ENCODE results near the gene TSPAN9.

TSPAN9 gene

GRCh38 chr12:3275171-3276041 lies 198.2 kb downstream of the TSPAN9 start:
- DNase-seq (ENCODE audit: low read depth in 2 of 2), result peak; percentile 63 to 77

GRCh38 chr12:3276226-3276625 lies 199.0 kb downstream of the TSPAN9 start:
- DNase-seq (ENCODE audit: low read depth in 2 of 2), result no peak

DNA sequence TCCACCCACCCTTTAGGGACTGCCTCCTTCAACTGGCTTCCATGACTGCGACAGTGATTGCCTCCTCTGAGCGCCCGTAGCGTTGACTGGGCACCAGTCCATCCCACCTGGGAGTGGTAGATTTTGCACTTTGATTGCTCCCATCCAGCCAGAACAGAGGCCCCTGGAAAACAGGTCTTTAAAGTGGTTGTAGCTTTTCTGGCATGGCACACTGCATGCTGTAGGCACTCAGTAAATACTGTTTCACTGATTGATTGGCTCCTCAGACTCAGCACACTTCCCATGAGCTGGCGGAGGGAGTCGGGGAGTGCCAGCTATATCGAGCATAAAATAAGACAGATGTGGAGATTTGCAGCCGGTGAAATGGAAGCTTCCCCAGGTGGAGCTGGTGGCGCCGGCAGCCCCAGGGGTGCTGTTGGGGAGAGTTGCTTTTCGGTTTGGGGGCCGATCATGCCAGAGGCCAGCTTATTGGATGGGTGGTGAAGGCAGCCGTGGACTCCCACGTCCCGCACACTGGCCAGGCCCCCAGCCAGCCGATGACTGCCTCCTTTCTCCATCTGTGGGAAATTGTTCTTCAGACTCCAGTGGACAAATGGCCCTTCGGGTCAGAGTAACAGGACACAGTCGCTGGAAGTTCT lies 200.2 kb downstream of the TSPAN9 start:
- DNase-seq (ENCODE audit: low read depth in 2 of 2), result no peak

- DNase-seq (ENCODE audit: low read depth in 2 of 2), result no peak
Observed at GRCh38 chr12:3278681-3279414, 201.7 kb downstream of the TSPAN9 start.

DNA sequence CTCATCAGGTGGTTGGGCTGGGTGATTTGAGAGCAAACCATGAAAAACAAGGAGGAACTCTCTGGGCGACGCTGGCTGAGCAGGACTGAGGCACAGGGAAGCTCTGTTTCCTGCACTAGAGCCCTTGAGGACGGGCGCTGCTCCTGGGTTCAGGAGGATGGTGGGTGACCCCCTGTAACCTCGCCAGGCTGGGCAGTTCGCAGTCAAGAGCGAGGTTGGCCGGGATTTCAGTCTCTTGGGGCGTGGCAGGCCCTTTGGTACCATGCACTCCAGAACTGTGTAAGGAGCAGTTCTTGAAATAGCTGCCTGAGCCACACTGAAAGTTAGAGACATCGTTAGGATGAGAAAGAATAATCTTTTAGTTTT lies 202.2 kb downstream of the TSPAN9 start:
- DNase-seq (ENCODE audit: low read depth in 2 of 2), result no peak

DNA sequence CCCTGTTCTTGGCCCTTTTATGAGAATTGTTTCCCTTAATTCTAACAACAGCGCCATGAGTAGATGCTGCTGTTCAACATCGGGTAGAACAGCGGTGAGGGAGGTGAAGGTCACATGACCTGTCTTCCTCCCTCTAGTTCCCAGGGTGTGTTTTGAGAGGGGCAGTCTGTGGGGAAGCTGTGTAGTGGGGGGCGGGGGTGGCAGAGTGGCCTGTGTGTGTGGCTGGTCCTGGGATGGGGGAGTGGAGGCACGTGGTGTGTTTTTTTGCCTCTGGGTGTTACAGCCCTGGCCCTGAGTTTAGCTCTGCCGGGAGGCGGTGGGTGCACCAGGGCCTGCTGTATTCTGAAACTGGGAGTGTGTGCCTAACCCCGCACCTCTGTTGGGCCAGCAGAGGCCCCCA lies 202.7 kb downstream of the TSPAN9 start:
- no peak for DNase-seq (ENCODE audit: low read depth in 2 of 2)

DNA sequence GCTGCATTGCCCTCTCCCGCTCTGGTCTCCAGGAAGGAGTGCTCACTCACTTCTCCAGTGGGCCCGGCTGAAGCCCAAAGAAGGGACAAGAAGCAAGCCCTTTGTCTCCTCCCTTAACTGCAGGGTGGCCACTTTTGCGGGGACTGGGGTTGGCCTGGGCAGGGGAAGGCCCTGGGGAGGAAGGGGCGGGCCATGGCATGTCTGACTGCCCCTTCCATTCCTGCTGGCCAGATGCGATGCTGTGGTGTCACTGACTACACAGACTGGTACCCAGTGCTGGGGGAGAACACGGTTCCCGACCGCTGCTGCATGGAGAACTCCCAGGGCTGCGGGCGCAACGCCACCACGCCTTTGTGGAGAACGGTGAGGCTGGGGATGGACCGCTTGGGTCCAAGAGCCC lies 203.8 kb downstream of the TSPAN9 start:
- DNase-seq (ENCODE audit: low read depth in 2 of 2), result no peak

DNA sequence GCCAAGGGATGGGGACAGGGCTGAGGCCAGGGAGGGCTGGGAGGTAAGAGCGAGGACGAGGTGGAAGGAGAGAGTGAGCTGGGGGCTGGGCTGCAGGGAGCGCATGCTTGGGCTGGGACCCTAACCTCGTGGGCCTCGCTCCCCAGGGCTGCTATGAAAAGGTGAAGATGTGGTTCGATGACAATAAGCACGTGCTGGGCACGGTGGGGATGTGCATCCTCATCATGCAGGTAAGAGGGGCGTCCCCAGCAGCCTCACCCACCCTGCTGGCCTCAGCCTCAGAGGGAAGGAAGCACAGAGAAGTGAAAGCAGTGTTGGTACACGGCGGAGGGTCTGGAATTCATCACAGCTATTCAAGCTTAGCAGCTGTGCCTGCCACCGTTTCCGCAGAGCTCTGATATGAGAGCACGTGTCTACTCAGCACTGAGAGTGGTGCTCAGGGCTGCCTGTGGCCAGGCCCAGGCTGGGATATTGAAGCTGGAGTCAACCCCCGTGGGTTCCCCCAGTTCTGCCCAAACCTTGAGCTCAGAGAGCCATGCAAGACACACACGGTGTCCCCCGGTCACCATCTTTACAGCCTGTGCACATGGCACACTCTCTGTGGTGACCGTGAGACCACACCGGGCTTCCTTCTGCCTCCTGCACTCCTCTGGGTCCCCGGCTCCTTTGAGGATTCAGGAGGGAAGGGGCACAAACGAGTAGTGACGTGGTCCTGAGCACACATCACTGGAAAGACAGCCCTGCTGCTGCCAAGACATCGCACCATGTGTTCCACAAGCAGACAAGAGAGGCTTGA lies 204.6 kb downstream of the TSPAN9 start:
- no peak for DNase-seq (ENCODE audit: low read depth in 2 of 2)

GRCh38 chr12:3282384-3282670 lies 205.1 kb downstream of the TSPAN9 start:
- no peak for DNase-seq (ENCODE audit: low read depth in 2 of 2)

- no peak for DNase-seq (ENCODE audit: low read depth in 2 of 2)
Observed at GRCh38 chr12:3283137-3283680, 206.0 kb downstream of the TSPAN9 start.

DNA sequence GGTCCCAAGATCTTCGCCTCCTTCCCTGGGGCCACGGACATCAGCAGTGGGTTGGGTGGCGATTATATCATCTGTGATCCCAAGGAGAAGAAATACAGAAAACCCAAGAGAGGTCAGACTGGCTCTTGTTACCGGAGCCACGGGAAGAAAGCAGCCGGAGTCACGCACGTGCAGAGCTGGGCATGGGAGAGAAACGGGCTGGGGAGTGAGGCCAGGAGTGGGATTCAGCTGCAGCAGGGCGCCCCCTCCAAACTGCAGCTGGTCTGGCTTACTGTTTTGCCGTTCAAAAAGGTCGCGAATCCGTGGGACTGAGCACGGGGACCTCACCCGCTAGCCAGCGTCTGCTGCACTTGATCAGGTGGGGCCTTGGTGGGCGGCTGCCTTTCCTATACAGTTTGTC lies 207.2 kb downstream of the TSPAN9 start:
- DNase-seq (ENCODE audit: low read depth in 2 of 2), result no peak

- DNase-seq (ENCODE audit: low read depth in 2 of 2), result no peak
Observed at GRCh38 chr12:3285570-3285969, 208.4 kb downstream of the TSPAN9 start.

GRCh38 chr12:3288690-3289089 lies 211.5 kb downstream of the TSPAN9 start:
- no peak for DNase-seq (ENCODE audit: low read depth in 2 of 2)

- no peak for DNase-seq (ENCODE audit: low read depth in 2 of 2)
Observed at GRCh38 chr12:3289702-3290101, 212.5 kb downstream of the TSPAN9 start.

GRCh38 chr12:3291939-3292338 lies 214.8 kb downstream of the TSPAN9 start:
- DNase-seq (ENCODE audit: low read depth in 2 of 2), result no peak

DNA sequence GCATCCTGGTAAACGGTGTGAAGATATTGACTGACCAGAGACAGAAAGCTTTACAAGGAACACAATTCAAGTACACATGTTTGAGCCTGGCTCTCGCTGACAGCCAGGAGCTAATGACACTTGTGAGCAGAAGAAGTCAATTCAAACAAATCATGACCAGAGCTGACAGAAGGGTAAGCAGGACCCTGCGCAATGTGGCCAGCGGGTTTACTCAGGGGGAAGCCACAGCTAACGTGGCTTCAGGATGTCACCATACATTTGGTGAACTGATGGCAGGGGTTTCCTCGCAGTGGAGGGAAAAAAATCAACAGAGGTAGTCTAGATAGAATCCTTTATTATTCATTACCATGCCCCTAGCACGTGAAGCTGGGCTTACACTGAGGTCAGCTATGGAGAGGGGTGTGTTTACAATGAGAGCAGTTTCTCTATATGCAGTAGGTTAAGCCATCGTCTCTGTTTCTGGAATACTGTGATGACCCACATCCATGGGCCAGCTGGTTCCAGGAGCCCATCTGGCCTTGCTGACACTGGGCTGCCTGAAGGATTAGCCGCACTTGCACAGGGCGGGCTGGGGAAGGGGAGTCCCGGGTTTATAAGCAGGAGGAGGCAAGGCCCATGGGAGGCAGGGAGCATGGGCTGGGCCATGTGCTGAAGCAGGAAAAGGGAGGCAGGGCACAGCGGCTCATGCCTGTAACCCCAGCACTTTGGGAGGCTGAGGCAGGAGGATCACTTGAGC lies 215.7 kb downstream of the TSPAN9 start:
- no peak for DNase-seq (ENCODE audit: low read depth in 2 of 2)

- no peak for DNase-seq (ENCODE audit: low read depth in 2 of 2)
Observed at GRCh38 chr12:3293446-3294161, 216.4 kb downstream of the TSPAN9 start.

DNA sequence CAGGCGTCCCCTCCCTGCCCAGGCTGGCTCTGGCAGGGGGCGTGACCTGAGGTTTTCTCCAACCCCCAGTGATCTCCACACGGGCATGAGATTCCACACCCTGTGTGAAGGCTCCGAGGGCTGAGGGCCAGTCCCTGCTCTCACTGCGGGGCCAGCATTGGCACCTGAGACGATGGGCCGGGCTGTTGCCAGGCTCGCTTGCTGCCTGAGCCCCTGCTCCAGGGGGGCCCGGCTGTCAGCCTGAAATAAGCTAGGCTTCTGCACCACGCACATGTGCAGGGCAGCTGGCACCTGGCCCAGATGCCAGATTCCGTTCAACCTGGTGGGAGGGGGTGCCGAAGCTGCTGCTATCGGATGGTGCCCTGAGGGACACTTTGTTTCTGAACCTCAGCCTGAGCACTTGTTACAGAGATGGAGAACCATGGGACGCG lies 217.3 kb downstream of the TSPAN9 start:
- no peak for DNase-seq (ENCODE audit: low read depth in 2 of 2)

DNA sequence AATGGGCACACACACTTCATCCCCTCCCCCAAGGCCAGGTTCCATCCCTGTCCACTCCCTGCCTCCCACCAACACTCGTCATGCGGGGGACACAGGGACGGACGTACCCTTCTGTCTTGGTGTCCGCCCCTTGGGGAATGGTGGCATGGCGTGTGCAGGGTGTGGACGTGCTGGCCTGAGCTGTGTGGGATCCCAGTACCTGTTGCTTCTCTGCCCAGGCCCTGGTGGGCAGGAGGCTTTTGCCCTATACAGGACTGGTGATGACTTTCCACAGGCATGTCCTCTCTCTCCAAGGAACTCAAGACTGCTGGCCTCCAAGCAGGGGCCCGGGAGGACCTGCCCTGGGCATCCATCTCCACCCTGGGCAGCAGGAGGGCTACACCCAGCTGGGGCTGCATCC lies 218.0 kb downstream of the TSPAN9 start:
- DNase-seq (ENCODE audit: low read depth in 2 of 2), result no peak

- no peak for DNase-seq (ENCODE audit: low read depth in 2 of 2)
Observed at GRCh38 chr12:3295646-3296408, 218.6 kb downstream of the TSPAN9 start.

All from stimulated activated CD4-positive, alpha-beta T cell treated with anti-CD3 and anti-CD28 coated beads, Interleukin-4, amount 100 ng/mL, for 48 hours (primary cell).